SK-N-MC (cell line): ENCODE measurements around the gene TACC2.

Experiments
- DNase-seq: peaks from one replicate; pipeline ENCODE4 v3.0.0-alpha.2; 2011; ENCODE audit warnings: low read depth, low spot score
- H3K27ac ChIP-seq: fragments of 200-600 bp; sonication (generic); 2 replicates; pipeline ENCODE4 v1.5.1; 2016; ENCODE audit warnings: mixed run types
- H3K36me3 ChIP-seq: fragments of 200-600 bp; sonication (generic); 2 replicates; pipeline ENCODE4 v1.6.1; 2017; ENCODE audit warnings: antibody characterized with exemption, low read length, mixed read lengths; ENCODE audit not compliant: insufficient read depth
- H3K4me3 ChIP-seq: fragments of 200-600 bp; sonication (generic); 2 replicates; pipeline ENCODE4 v1.5.1; 2016
- H3K9ac ChIP-seq: fragments of 200-600 bp; sonication (generic); 2 replicates; pipeline ENCODE4 v1.8.0; 2017; ENCODE audit warnings: mixed run types, mixed read lengths; ENCODE audit not compliant: insufficient read length
- H3K9me3 ChIP-seq: fragments of 200-600 bp; sonication (generic); 2 replicates; pipeline ENCODE4 v1.6.1; 2017; ENCODE audit warnings: low read depth, mild to moderate bottlenecking, antibody characterized with exemption, low read length, moderate library complexity, mixed read lengths
- EZH2 ChIP-seq: fragments of 200-600 bp; sonication (generic); IDR thresholded peaks from one replicate; pipeline ENCODE4 v1.6.1; 2017; ENCODE audit warnings: antibody characterized with exemption
- FOXP2 ChIP-seq: optimal IDR thresholded peaks from 2 replicates; pipeline ENCODE3; 2011; ENCODE audit warnings: mild to moderate bottlenecking, moderate library complexity; ENCODE audit not compliant: insufficient read depth; ENCODE audit errors: extremely low read length, control extremely low read depth
- POLR2AphosphoS5 ChIP-seq: IDR thresholded peaks from 2 replicates; pipeline ENCODE4 v1.6.1; 2012; ENCODE audit warnings: mild to moderate bottlenecking, low read depth, low read length, borderline replicate concordance

The TACC2 gene

DNA sequence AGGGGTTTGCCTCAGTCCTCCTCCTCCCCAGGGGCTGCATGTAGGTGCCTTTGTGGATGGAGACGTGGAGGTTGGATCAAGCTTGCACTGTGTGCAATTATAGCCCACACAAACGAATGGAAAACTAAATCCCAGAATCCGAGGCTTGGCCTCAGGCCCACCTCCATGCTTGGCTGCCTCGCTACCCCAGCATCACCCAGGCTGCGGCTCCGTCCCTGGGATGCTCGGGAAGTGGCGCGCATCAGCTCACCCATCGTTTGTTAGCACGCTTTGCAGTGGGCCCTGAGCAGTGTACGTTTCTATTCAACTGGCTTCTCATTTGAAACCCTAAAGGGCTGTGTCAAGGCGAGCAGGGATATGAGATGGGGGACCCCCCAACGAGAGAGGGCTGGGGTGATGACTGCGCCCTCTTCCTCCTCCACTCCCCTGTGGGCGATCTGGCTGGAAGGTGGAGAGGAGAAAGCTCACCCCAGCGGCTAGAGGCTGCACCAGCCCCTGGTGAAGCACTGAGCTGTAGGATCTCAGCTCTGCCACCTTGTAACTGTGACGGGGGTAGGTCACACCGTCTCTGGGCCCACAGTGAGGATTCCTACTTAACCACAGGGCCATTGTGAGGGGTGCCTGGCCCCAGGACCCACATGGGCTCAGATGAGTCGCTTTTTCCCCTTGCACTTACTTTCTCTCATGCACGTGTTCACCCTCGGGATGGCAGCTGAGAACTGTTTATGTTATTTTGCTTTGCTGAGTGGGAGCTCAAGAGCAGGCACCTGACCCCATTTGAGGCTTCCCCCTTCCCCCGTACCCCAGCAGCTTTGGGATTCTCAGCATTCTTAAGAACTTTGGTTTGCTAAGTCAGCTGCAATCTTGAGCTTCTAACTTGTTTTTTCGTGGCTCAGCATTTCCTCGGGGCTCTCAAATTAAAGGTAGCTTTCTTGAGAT lies 269.4 kb downstream of the TACC2 start:
- no peak overlapping the region for H3K9ac ChIP-seq
- no peak for DNase-seq
- H3K9me3 ChIP-seq = no peaks in the 10 kb centered on the region
- no peak for TF ChIP-seq FOXP2
- no peak for TF ChIP-seq EZH2
- no peak for TF ChIP-seq POLR2AphosphoS5
- H3K4me3 ChIP-seq = no peak overlapping the region
- no peak overlapping the region for H3K27ac ChIP-seq
- H3K36me3 ChIP-seq = no peaks in the 10 kb centered on the region

- no peaks in the 10 kb centered on the region for H3K36me3 ChIP-seq
- H3K4me3 ChIP-seq = no peak overlapping the region
- H3K27ac ChIP-seq = no peak overlapping the region
- no peak overlapping the region for H3K9ac ChIP-seq
- TF ChIP-seq POLR2AphosphoS5 (no peak), EZH2 (no peak)
- H3K9me3 ChIP-seq = no peaks in the 10 kb centered on the region
- no peak for DNase-seq
Observed at GRCh38 chr10:122259075-122259466, 270.1 kb downstream of the TACC2 start.

GRCh38 chr10:122261584-122261983 lies 272.6 kb downstream of the TACC2 start:
- Histone ChIP-seq H3K9ac (no peak overlapping the region), H3K36me3 (no peaks in the 10 kb centered on the region), H3K27ac (no peak overlapping the region), H3K9me3 (no peaks in the 10 kb centered on the region), H3K4me3 (no peak overlapping the region)
- DNase-seq = no peak
- no peak for TF ChIP-seq POLR2AphosphoS5
- no peak for TF ChIP-seq FOXP2

GRCh38 chr10:122263971-122264370 lies 275.0 kb downstream of the TACC2 start:
- Histone ChIP-seq H3K27ac (no peak overlapping the region), H3K36me3 (no peaks in the 10 kb centered on the region), H3K9ac (no peak overlapping the region), H3K9me3 (no peaks in the 10 kb centered on the region), H3K4me3 (no peak overlapping the region)
- DNase-seq = no peak
- TF ChIP-seq POLR2AphosphoS5 = no peak
- no peak for TF ChIP-seq EZH2
- no peak for TF ChIP-seq FOXP2

DNA sequence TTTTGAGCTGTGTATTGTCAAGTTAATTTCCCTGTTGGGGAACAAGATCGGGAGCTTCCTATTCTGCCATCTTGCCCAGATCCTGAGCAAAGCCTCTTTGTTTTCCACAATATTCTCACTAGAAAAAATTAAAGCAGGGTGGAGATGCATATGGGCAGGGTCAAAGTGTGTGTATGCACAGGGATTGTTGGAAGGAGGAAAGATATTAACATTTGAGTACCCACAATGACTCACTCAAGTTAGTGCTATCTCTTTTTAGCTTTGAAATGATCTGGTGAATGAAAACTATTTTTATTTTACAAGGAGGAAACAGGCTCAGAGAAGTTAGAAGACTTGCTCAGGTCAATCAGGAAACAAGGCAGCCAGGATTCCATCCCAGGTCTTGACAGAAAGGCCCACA lies 275.5 kb downstream of the TACC2 start:
- H3K9me3 ChIP-seq = no peaks in the 10 kb centered on the region
- H3K27ac ChIP-seq = no peak overlapping the region
- TF ChIP-seq POLR2AphosphoS5 (no peak), EZH2 (no peak), FOXP2 (no peak)
- no peak for DNase-seq
- no peak overlapping the region for H3K9ac ChIP-seq
- H3K36me3 ChIP-seq = no peaks in the 10 kb centered on the region
- H3K4me3 ChIP-seq = no peak overlapping the region

DNA sequence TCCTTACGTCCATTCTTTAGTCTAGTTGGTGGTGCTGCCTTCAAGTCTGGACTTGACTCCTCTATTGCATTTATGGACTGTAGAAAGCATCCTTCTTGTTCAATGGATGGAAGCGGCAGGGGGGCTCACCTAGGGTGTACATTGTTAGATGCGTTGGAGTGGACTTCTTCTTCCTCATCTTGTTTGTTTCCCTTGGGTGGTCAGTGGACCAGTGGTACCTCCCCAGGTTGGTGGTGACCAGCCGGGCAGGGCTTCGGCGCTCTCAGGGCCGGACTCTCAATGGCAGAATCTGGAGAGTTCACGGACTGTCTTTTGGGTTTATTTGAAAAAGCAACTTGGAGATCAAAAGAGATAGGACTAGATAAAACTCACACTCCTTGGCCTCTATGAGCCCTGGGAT lies 276.0 kb downstream of the TACC2 start:
- no peak for TF ChIP-seq EZH2
- TF ChIP-seq FOXP2 = no peak
- TF ChIP-seq POLR2AphosphoS5 = no peak
- Histone ChIP-seq H3K27ac (no peak overlapping the region), H3K4me3 (no peak overlapping the region), H3K36me3 (no peaks in the 10 kb centered on the region), H3K9me3 (no peaks in the 10 kb centered on the region), H3K9ac (no peak overlapping the region)
- DNase-seq = no peak

DNA sequence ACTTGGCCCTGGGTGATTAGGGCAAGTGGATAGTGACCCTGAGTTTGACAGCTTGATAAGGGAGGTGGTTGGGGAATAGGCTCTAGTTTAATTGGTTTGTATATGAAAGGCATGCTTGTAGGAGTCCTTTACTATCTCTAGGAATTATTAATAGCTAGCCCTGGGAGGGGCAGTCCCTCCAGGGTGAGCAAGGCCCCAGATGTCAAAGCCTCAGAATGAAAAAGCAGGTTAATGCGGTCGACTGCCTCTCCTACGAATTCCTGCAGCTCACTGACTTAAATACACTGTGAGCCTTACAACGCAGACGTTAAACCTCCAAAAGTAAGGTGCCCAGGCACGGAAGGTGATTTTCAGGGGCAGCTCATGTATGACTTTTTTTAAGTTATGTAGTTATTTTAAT lies 276.9 kb downstream of the TACC2 start:
- Histone ChIP-seq H3K9ac (no peak overlapping the region), H3K9me3 (no peaks in the 10 kb centered on the region), H3K27ac (no peak overlapping the region), H3K4me3 (no peak overlapping the region), H3K36me3 (no peaks in the 10 kb centered on the region)
- no peak for DNase-seq
- TF ChIP-seq EZH2 (no peak), POLR2AphosphoS5 (no peak), FOXP2 (no peak)

- TF ChIP-seq EZH2 (no peak), FOXP2 (no peak), POLR2AphosphoS5 (no peak)
- no peak for DNase-seq
- Histone ChIP-seq H3K4me3 (no peak overlapping the region), H3K9ac (no peak overlapping the region), H3K27ac (no peak overlapping the region), H3K36me3 (no peaks in the 10 kb centered on the region), H3K9me3 (no peaks in the 10 kb centered on the region)
Observed at GRCh38 chr10:122267849-122268737, 279.1 kb downstream of the TACC2 start.
